ENCODE results near the gene TRIM52. TPM values are rescaled to one million over a fixed set of nuclear protein-coding genes. Genes with fewer than 3 reads are reported as not detected.

TRIM52 gene
- total and polyA plus RNA-seq, 10 of the 15 experiments (the other 5 are each of a cell fraction or from before 2014, with no cell fraction given) = 1.4 to 24.3 (median 8.1) TPM

DNA sequence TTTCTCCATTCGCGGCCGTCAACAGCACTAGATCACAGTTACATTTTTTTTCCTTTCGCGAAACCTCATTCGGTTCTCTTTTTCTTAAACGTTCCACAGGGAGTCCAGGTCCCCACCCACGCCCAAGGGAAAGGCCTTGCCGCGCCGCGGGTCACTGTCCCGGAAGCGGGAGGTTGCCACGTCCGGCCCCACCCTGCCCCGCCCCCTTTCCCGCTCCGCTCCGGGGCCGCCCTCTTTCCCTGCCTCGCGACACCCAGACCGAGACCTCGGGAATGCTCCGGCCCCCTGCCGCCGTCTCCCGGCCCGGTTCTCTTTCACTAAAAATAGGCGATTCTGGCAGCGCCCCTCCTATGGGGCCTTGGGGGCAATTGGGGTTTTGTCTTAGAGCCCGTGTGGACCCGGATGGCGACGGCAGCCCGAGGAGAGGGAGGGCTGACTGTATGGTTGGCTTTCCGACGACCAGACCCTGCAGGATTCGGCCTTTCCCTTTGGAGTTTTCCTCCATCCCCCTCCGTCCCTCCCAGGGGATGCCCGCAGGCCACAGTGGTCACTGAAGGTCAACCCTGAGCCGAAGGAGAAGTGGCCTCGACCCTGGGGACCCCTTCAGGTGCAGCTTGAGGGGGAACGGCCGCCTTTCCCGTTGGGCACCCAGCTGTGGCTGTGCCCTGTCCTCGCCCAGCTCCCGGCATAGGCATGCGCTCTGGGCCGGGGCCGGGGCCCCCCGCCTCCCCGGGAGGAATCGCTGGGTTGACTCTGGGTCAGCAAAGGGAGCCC, 14.5 kb downstream of the TRIM52 start (continued):
- TF ChIP-seq FOXM1 (IDR thresholded peaks at IDR 0.05; ENCODE audit: low read depth, low read length) = no peak
- no peak for TF ChIP-seq TARDBP (IDR thresholded peaks at IDR 0.05; ENCODE audit: borderline replicate concordance)
- TF ChIP-seq, protein P1, sequence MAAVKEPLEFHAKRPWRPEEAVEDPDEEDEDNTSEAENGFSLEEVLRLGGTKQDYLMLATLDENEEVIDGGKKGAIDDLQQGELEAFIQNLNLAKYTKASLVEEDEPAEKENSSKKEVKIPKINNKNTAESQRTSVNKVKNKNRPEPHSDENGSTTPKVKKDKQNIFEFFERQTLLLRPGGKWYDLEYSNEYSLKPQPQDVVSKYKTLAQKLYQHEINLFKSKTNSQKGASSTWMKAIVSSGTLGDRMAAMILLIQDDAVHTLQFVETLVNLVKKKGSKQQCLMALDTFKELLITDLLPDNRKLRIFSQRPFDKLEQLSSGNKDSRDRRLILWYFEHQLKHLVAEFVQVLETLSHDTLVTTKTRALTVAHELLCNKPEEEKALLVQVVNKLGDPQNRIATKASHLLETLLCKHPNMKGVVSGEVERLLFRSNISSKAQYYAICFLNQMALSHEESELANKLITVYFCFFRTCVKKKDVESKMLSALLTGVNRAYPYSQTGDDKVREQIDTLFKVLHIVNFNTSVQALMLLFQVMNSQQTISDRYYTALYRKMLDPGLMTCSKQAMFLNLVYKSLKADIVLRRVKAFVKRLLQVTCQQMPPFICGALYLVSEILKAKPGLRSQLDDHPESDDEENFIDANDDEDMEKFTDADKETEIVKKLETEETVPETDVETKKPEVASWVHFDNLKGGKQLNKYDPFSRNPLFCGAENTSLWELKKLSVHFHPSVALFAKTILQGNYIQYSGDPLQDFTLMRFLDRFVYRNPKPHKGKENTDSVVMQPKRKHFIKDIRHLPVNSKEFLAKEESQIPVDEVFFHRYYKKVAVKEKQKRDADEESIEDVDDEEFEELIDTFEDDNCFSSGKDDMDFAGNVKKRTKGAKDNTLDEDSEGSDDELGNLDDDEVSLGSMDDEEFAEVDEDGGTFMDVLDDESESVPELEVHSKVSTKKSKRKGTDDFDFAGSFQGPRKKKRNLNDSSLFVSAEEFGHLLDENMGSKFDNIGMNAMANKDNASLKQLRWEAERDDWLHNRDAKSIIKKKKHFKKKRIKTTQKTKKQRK (IDR thresholded peaks at IDR 0.05; ENCODE audit: low read depth, low read length) = no peak
- no peak for TF ChIP-seq JUNB (IDR thresholded peaks at IDR 0.05)
- TF ChIP-seq JUND (IDR thresholded peaks at IDR 0.05; ENCODE audit: low read depth, low read length) = no peak
- TF ChIP-seq ZNF207 (IDR thresholded peaks at IDR 0.05; ENCODE audit: borderline replicate concordance) = no peak
- no peak for TF ChIP-seq NFIC (IDR thresholded peaks at IDR 0.05; ENCODE audit: low read depth, low read length)
- no peak for TF ChIP-seq SMC3 (IDR thresholded peaks at IDR 0.05; ENCODE audit: borderline replicate concordance, low read length)
- no peak for TF ChIP-seq KAT2A (conservative IDR thresholded peaks at IDR 0.05; ENCODE audit: control insufficient read depth, low read depth, low read length)
- peak; percentile 75 for TF ChIP-seq NR2C1 (IDR thresholded peaks at IDR 0.05)
- TF ChIP-seq KDM1A (IDR thresholded peaks at IDR 0.05; ENCODE audit: borderline replicate concordance) = no peak
- no peak for TF ChIP-seq NFYB (IDR thresholded peaks at IDR 0.05; ENCODE audit: insufficient read depth, low read depth, low read length)
- TF ChIP-seq, protein P2, sequence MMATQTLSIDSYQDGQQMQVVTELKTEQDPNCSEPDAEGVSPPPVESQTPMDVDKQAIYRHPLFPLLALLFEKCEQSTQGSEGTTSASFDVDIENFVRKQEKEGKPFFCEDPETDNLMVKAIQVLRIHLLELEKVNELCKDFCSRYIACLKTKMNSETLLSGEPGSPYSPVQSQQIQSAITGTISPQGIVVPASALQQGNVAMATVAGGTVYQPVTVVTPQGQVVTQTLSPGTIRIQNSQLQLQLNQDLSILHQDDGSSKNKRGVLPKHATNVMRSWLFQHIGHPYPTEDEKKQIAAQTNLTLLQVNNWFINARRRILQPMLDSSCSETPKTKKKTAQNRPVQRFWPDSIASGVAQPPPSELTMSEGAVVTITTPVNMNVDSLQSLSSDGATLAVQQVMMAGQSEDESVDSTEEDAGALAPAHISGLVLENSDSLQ (IDR thresholded peaks at IDR 0.05) = no peak
- TF ChIP-seq SUPT20H (IDR thresholded peaks at IDR 0.05; ENCODE audit: borderline replicate concordance, control insufficient read depth, low read depth, low read length) = no peak
- TF ChIP-seq, protein P3, sequence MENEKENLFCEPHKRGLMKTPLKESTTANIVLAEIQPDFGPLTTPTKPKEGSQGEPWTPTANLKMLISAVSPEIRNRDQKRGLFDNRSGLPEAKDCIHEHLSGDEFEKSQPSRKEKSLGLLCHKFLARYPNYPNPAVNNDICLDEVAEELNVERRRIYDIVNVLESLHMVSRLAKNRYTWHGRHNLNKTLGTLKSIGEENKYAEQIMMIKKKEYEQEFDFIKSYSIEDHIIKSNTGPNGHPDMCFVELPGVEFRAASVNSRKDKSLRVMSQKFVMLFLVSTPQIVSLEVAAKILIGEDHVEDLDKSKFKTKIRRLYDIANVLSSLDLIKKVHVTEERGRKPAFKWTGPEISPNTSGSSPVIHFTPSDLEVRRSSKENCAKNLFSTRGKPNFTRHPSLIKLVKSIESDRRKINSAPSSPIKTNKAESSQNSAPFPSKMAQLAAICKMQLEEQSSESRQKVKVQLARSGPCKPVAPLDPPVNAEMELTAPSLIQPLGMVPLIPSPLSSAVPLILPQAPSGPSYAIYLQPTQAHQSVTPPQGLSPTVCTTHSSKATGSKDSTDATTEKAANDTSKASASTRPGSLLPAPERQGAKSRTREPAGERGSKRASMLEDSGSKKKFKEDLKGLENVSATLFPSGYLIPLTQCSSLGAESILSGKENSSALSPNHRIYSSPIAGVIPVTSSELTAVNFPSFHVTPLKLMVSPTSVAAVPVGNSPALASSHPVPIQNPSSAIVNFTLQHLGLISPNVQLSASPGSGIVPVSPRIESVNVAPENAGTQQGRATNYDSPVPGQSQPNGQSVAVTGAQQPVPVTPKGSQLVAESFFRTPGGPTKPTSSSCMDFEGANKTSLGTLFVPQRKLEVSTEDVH (IDR thresholded peaks at IDR 0.05; ENCODE audit: low read depth, partially characterized antibody) = no peak
- TF ChIP-seq SP1 (IDR thresholded peaks at IDR 0.05; ENCODE audit: low read depth, low read length) = no peak
- peak; percentile 62; the same call in 1 of the 2 replicates for TF ChIP-seq CREB1 (IDR thresholded peaks at IDR 0.05; ENCODE audit: low read depth)
- TF ChIP-seq TCF7 (IDR thresholded peaks at IDR 0.05; ENCODE audit: borderline replicate concordance) = no peak
- TF ChIP-seq HDGF (IDR thresholded peaks at IDR 0.05) = no peak
- TF ChIP-seq RB1 (IDR thresholded peaks at IDR 0.05; ENCODE audit: borderline replicate concordance) = peak; percentile 36; the same call in 1 of the 2 replicates
- TF ChIP-seq, protein P4, sequence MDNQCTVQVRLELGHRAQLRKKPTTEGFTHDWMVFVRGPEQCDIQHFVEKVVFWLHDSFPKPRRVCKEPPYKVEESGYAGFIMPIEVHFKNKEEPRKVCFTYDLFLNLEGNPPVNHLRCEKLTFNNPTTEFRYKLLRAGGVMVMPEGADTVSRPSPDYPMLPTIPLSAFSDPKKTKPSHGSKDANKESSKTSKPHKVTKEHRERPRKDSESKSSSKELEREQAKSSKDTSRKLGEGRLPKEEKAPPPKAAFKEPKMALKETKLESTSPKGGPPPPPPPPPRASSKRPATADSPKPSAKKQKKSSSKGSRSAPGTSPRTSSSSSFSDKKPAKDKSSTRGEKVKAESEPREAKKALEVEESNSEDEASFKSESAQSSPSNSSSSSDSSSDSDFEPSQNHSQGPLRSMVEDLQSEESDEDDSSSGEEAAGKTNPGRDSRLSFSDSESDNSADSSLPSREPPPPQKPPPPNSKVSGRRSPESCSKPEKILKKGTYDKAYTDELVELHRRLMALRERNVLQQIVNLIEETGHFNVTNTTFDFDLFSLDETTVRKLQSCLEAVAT (IDR thresholded peaks at IDR 0.05) = 0 out of 2 replicates have a peak, but pooled peaks have one; percentile 48
- no peak for TF ChIP-seq RFX5 (IDR thresholded peaks at IDR 0.05; ENCODE audit: low read depth, low read length)

Data from GM12878 (cell line).